Mesothelial cell of epicardium (in vitro differentiated cells): ENCODE measurements around the gene PWWP2A. TPM values are rescaled to one million over a fixed set of nuclear protein-coding genes. Genes with fewer than 3 reads are reported as not detected.
"Not testable (repeated sequence)": the region's sequence is repeated elsewhere in the genome, so short reads cannot be mapped to it uniquely, and the experiment has no call there.

Source experiments
- DNase-seq, 2 experiments: peaks; one replicate each; pipeline ENCODE4 v3.0.0; 2021; ENCODE audit warnings: low spot score in 2 of 2; ENCODE audit not compliant: unreplicated experiment in 2 of 2
- H3K27ac Mint-ChIP-seq: 2 replicates; pipeline ENCODE4 v1.8.0; 2021; ENCODE audit warnings: mixed read lengths
- H3K27me3 Mint-ChIP-seq: 2 replicates; pipeline ENCODE4 v1.8.0; 2021; ENCODE audit warnings: low read depth, mixed read lengths
- H3K36me3 Mint-ChIP-seq: 2 replicates; pipeline ENCODE4 v1.8.0; 2021; ENCODE audit warnings: mixed read lengths
- H3K4me1 Mint-ChIP-seq: 2 replicates; pipeline ENCODE4 v1.8.0; 2021; ENCODE audit warnings: mixed read lengths
- H3K4me3 Mint-ChIP-seq: 2 replicates; pipeline ENCODE4 v1.8.0; 2021; ENCODE audit warnings: mild to moderate bottlenecking, moderate library complexity, mixed read lengths
- H3K9me3 Mint-ChIP-seq: 2 replicates; pipeline ENCODE4 v1.8.0; 2021; ENCODE audit warnings: mixed read lengths
- CTCF ChIP-seq: fragments of 200-600 bp; sonication (generic); IDR thresholded peaks from one replicate; pipeline ENCODE4 v1.5.0; 2021; ENCODE audit warnings: antibody characterized with exemption; ENCODE audit not compliant: unreplicated experiment
- total RNA-seq: library from RNA; stranded (reverse); gene quantifications from 3 replicates; pipeline ENCODE4 v1.2.1, GENCODE V29; 2021

The PWWP2A gene
- total RNA-seq, 1 donor from 2014 or later, result 32.5 TPM

DNA sequence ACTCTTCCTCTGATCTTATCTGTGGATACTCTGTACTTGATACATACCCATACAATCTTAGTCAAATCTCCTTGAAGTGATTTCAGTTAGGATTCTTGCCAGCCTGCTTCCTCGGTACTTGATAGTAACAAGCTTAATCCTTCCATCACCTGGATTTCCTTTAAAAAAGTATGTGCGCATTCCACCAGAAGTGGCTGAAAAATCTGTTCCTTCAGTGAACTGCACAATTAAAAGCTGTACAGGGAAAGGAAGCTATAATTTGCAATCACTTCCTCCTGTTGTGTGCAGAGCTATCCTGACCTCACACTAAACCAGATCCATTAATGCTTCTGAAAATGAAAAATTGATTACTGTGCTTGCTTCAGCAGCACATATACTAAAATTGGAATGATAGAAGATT, 47.3 kb downstream of the PWWP2A start:
- H3K27ac Mint-ChIP-seq, result peak overlapping the region; percentile 71
- TF ChIP-seq CTCF, result no peak
- peaks cover 3% of the 10 kb centered on the region for H3K36me3 Mint-ChIP-seq
- no peak overlapping the region for H3K4me3 Mint-ChIP-seq
- H3K27me3 Mint-ChIP-seq, result no peaks in the 10 kb centered on the region
- no peaks in the 10 kb centered on the region for H3K9me3 Mint-ChIP-seq
- no peak for DNase-seq
- peaks cover 19% of the 10 kb centered on the region for H3K4me1 Mint-ChIP-seq

GRCh38 chr5:160071516-160071915, 47.7 kb downstream of the PWWP2A start:
- Mint-ChIP-seq H3K36me3 (peaks cover 3% of the 10 kb centered on the region), H3K27ac (peak overlapping the region; percentile 71), H3K9me3 (no peaks in the 10 kb centered on the region), H3K27me3 (no peaks in the 10 kb centered on the region), H3K4me1 (peaks cover 19% of the 10 kb centered on the region), H3K4me3 (no peak overlapping the region)
- DNase-seq, result no peak
- no peak for TF ChIP-seq CTCF

GRCh38 chr5:160069120-160069519, 50.1 kb downstream of the PWWP2A start:
- not testable (repeated sequence) for H3K9me3 Mint-ChIP-seq, H3K36me3 Mint-ChIP-seq, H3K27me3 Mint-ChIP-seq, DNase-seq, H3K27ac Mint-ChIP-seq, H3K4me3 Mint-ChIP-seq
- H3K4me1 Mint-ChIP-seq, result peaks cover 29% of the 10 kb centered on the region

- no peak for DNase-seq
- H3K9me3 Mint-ChIP-seq, result no peaks in the 10 kb centered on the region
- no peak for TF ChIP-seq CTCF
- no peaks in the 10 kb centered on the region for H3K27me3 Mint-ChIP-seq
- H3K4me1 Mint-ChIP-seq, result peaks cover 17% of the 10 kb centered on the region
- peak overlapping the region; percentile 5 for H3K4me3 Mint-ChIP-seq
- peaks cover 10% of the 10 kb centered on the region for H3K36me3 Mint-ChIP-seq
- H3K27ac Mint-ChIP-seq, result peak overlapping the region; percentile 88
Observed at GRCh38 chr5:160064995-160065614, 54.1 kb downstream of the PWWP2A start.

GRCh38 chr5:160064417-160064810, 54.8 kb downstream of the PWWP2A start:
- DNase-seq, result no peak
- H3K4me3 Mint-ChIP-seq, result no peak overlapping the region

GRCh38 chr5:160061770-160062169, 57.5 kb downstream of the PWWP2A start:
- H3K27ac Mint-ChIP-seq, result no peak overlapping the region
- peaks cover 17% of the 10 kb centered on the region for H3K4me1 Mint-ChIP-seq
- H3K9me3 Mint-ChIP-seq, result peaks cover 7% of the 10 kb centered on the region
- H3K4me3 Mint-ChIP-seq, result no peak overlapping the region
- no peaks in the 10 kb centered on the region for H3K27me3 Mint-ChIP-seq
- no peak for DNase-seq
- peaks cover 37% of the 10 kb centered on the region for H3K36me3 Mint-ChIP-seq
- no peak for TF ChIP-seq CTCF

More at GRCh38 chr5:160064417-160064810, 54.8 kb downstream of the PWWP2A start:
- TF ChIP-seq CTCF, result no peak
- peaks cover 17% of the 10 kb centered on the region for H3K4me1 Mint-ChIP-seq
- H3K36me3 Mint-ChIP-seq, result peaks cover 16% of the 10 kb centered on the region
- no peaks in the 10 kb centered on the region for H3K9me3 Mint-ChIP-seq
- peak overlapping the region; percentile 88 for H3K27ac Mint-ChIP-seq
- H3K27me3 Mint-ChIP-seq, result no peaks in the 10 kb centered on the region
